Memory B cell (primary cell): ENCODE data around the gene WDR64.

Experiments used
- ATAC-seq: fragments of 150-1000 bp; cut with Tn5 transposase; 2 replicates; pipeline ENCODE4 v1.10.0; 2021; ENCODE audit warnings: low read depth, mild to moderate bottlenecking, moderate library complexity
- DNase-seq, 2 donors: peaks; one replicate each; pipeline ENCODE4 v3.0.0; 2022; ENCODE audit warnings: low spot score in 2 of 2
- H3K27ac Mint-ChIP-seq: one replicate; pipeline ENCODE4 v1.8.0; 2022; ENCODE audit warnings: mild to moderate bottlenecking, moderate library complexity, mixed read lengths
- H3K27me3 Mint-ChIP-seq: one replicate; pipeline ENCODE4 v1.8.0; 2022; ENCODE audit warnings: mixed read lengths
- H3K36me3 Mint-ChIP-seq: one replicate; pipeline ENCODE4 v1.8.0; 2022; ENCODE audit warnings: mild to moderate bottlenecking, mixed read lengths
- H3K4me1 Mint-ChIP-seq: one replicate; pipeline ENCODE4 v1.8.0; 2022; ENCODE audit warnings: mixed read lengths
- H3K4me3 Mint-ChIP-seq: one replicate; pipeline ENCODE4 v1.8.0; 2022; ENCODE audit warnings: mild to moderate bottlenecking, moderate library complexity, mixed read lengths
- H3K9me3 Mint-ChIP-seq: one replicate; pipeline ENCODE4 v1.8.0; 2022; ENCODE audit warnings: mixed read lengths

WDR64 gene

GRCh38 chr1:241707442-241707841, 55.4 kb downstream of the WDR64 start:
- H3K27me3 Mint-ChIP-seq = peaks cover 9% of the 10 kb centered on the region
- H3K27ac Mint-ChIP-seq = no peak overlapping the region
- H3K9me3 Mint-ChIP-seq = peaks cover 2% of the 10 kb centered on the region
- H3K36me3 Mint-ChIP-seq = peaks cover 2% of the 10 kb centered on the region
- no peak for ATAC-seq
- H3K4me3 Mint-ChIP-seq = no peak overlapping the region
- no peaks in the 10 kb centered on the region for H3K4me1 Mint-ChIP-seq
- no peak for DNase-seq

GRCh38 chr1:241711326-241711725, 59.2 kb downstream of the WDR64 start:
- ATAC-seq (no peak), DNase-seq (no peak)
- H3K9me3 Mint-ChIP-seq = no peaks in the 10 kb centered on the region
- H3K4me3 Mint-ChIP-seq = no peak overlapping the region
- H3K36me3 Mint-ChIP-seq = no peaks in the 10 kb centered on the region
- H3K4me1 Mint-ChIP-seq = no peaks in the 10 kb centered on the region
- H3K27me3 Mint-ChIP-seq = peaks cover 9% of the 10 kb centered on the region
- no peak overlapping the region for H3K27ac Mint-ChIP-seq

- Mint-ChIP-seq H3K27me3 (peaks cover 6% of the 10 kb centered on the region), H3K27ac (no peak overlapping the region), H3K4me3 (no peak overlapping the region), H3K36me3 (no peaks in the 10 kb centered on the region), H3K4me1 (no peaks in the 10 kb centered on the region), H3K9me3 (no peaks in the 10 kb centered on the region)
- DNase-seq (no peak), ATAC-seq (no peak)
Measured at GRCh38 chr1:241713316-241713715, 61.2 kb downstream of the WDR64 start.

- no peaks in the 10 kb centered on the region for H3K4me1 Mint-ChIP-seq
- ATAC-seq = peak; percentile 26
- DNase-seq = no peak
- no peak overlapping the region for H3K27ac Mint-ChIP-seq
- H3K36me3 Mint-ChIP-seq = no peaks in the 10 kb centered on the region
- no peak overlapping the region for H3K4me3 Mint-ChIP-seq
- H3K27me3 Mint-ChIP-seq = peaks cover 6% of the 10 kb centered on the region
- H3K9me3 Mint-ChIP-seq = no peaks in the 10 kb centered on the region
Measured at GRCh38 chr1:241714321-241715218, 62.5 kb downstream of the WDR64 start.

- DNase-seq (no peak), ATAC-seq (no peak)
- no peaks in the 10 kb centered on the region for H3K4me1 Mint-ChIP-seq
- peaks cover 9% of the 10 kb centered on the region for H3K27me3 Mint-ChIP-seq
- H3K9me3 Mint-ChIP-seq = no peaks in the 10 kb centered on the region
- no peaks in the 10 kb centered on the region for H3K36me3 Mint-ChIP-seq
- no peak overlapping the region for H3K27ac Mint-ChIP-seq
- no peak overlapping the region for H3K4me3 Mint-ChIP-seq
Measured at GRCh38 chr1:241715435-241715834, 63.4 kb downstream of the WDR64 start.

GRCh38 chr1:241715956-241716355, 63.9 kb downstream of the WDR64 start:
- DNase-seq (no peak), ATAC-seq (no peak)
- Mint-ChIP-seq H3K9me3 (no peaks in the 10 kb centered on the region), H3K27ac (no peak overlapping the region), H3K4me1 (no peaks in the 10 kb centered on the region), H3K36me3 (no peaks in the 10 kb centered on the region), H3K4me3 (no peak overlapping the region), H3K27me3 (peaks cover 6% of the 10 kb centered on the region)

GRCh38 chr1:241716915-241717656, 65.0 kb downstream of the WDR64 start:
- no peak for ATAC-seq
- Mint-ChIP-seq H3K9me3 (no peaks in the 10 kb centered on the region), H3K36me3 (no peaks in the 10 kb centered on the region), H3K27ac (no peak overlapping the region), H3K27me3 (peaks cover 7% of the 10 kb centered on the region), H3K4me1 (no peaks in the 10 kb centered on the region), H3K4me3 (no peak overlapping the region)
- DNase-seq = no peak

GRCh38 chr1:241717975-241718374, 65.9 kb downstream of the WDR64 start:
- H3K9me3 Mint-ChIP-seq = no peaks in the 10 kb centered on the region
- DNase-seq (no peak), ATAC-seq (no peak)
- H3K4me3 Mint-ChIP-seq = no peak overlapping the region
- no peaks in the 10 kb centered on the region for H3K4me1 Mint-ChIP-seq
- H3K27me3 Mint-ChIP-seq = peaks cover 7% of the 10 kb centered on the region
- no peak overlapping the region for H3K27ac Mint-ChIP-seq
- H3K36me3 Mint-ChIP-seq = no peaks in the 10 kb centered on the region

- no peaks in the 10 kb centered on the region for H3K4me1 Mint-ChIP-seq
- no peak overlapping the region for H3K27ac Mint-ChIP-seq
- no peak overlapping the region for H3K4me3 Mint-ChIP-seq
- no peaks in the 10 kb centered on the region for H3K36me3 Mint-ChIP-seq
- ATAC-seq (no peak), DNase-seq (no peak)
- peaks cover 9% of the 10 kb centered on the region for H3K27me3 Mint-ChIP-seq
- no peaks in the 10 kb centered on the region for H3K9me3 Mint-ChIP-seq
Measured at GRCh38 chr1:241721011-241721410, 68.9 kb downstream of the WDR64 start.

GRCh38 chr1:241722947-241723346, 70.9 kb downstream of the WDR64 start:
- Mint-ChIP-seq H3K4me1 (no peaks in the 10 kb centered on the region), H3K9me3 (no peaks in the 10 kb centered on the region), H3K36me3 (no peaks in the 10 kb centered on the region), H3K27ac (no peak overlapping the region), H3K27me3 (peaks cover 9% of the 10 kb centered on the region), H3K4me3 (no peak overlapping the region)
- no peak for ATAC-seq
- DNase-seq = no peak

- no peak overlapping the region for H3K4me3 Mint-ChIP-seq
- ATAC-seq (no peak), DNase-seq (no peak)
- no peaks in the 10 kb centered on the region for H3K4me1 Mint-ChIP-seq
- H3K36me3 Mint-ChIP-seq = no peaks in the 10 kb centered on the region
- H3K9me3 Mint-ChIP-seq = no peaks in the 10 kb centered on the region
- peaks cover 7% of the 10 kb centered on the region for H3K27me3 Mint-ChIP-seq
- H3K27ac Mint-ChIP-seq = no peak overlapping the region
Measured at GRCh38 chr1:241724741-241725356, 72.8 kb downstream of the WDR64 start.

- ATAC-seq (no peak), DNase-seq (no peak)
- Mint-ChIP-seq H3K36me3 (no peaks in the 10 kb centered on the region), H3K9me3 (no peaks in the 10 kb centered on the region), H3K4me1 (peaks cover 2% of the 10 kb centered on the region), H3K27ac (no peak overlapping the region), H3K27me3 (peaks cover 3% of the 10 kb centered on the region), H3K4me3 (no peak overlapping the region)
Measured at GRCh38 chr1:241730031-241730430, 78.0 kb downstream of the WDR64 start.

GRCh38 chr1:241733899-241734298, 81.8 kb downstream of the WDR64 start:
- Mint-ChIP-seq H3K9me3 (no peaks in the 10 kb centered on the region), H3K4me3 (no peak overlapping the region), H3K36me3 (no peaks in the 10 kb centered on the region), H3K27ac (no peak overlapping the region), H3K4me1 (peaks cover 2% of the 10 kb centered on the region), H3K27me3 (peaks cover 5% of the 10 kb centered on the region)
- DNase-seq (no peak), ATAC-seq (no peak)

- H3K9me3 Mint-ChIP-seq = no peaks in the 10 kb centered on the region
- no peak overlapping the region for H3K4me3 Mint-ChIP-seq
- peaks cover 4% of the 10 kb centered on the region for H3K27me3 Mint-ChIP-seq
- no peaks in the 10 kb centered on the region for H3K36me3 Mint-ChIP-seq
- ATAC-seq (no peak), DNase-seq (no peak)
- peaks cover 2% of the 10 kb centered on the region for H3K4me1 Mint-ChIP-seq
- no peak overlapping the region for H3K27ac Mint-ChIP-seq
Measured at GRCh38 chr1:241734533-241734932, 82.5 kb downstream of the WDR64 start.
